PC-9 (cell line): ENCODE measurements around the gene SLC2A4RG.

Experiments used
- CTCF ChIP-seq: fragments of 200-600 bp; sonication (generic); conservative IDR thresholded peaks from 2 replicates; pipeline ENCODE4 v1.6.1; 2017; ENCODE audit warnings: mixed run types, antibody characterized with exemption, mild to moderate bottlenecking, moderate library complexity
- EZH2 ChIP-seq: fragments of 200-600 bp; sonication (generic); IDR thresholded peaks from 2 replicates; pipeline ENCODE4 v1.8.0; 2017; ENCODE audit warnings: antibody characterized with exemption, low read depth

GRCh38 chr20:63704749-63705117 is 34.8 kb upstream of the SLC2A4RG start:
- no peak for TF ChIP-seq EZH2
- no peak for TF ChIP-seq CTCF
